ENCODE measurements around the gene LY9.

The LY9 gene

GRCh38 chr1:160795951-160796383, at the start of gene LY9:
TSS of gene LY9 (plus strand) at chr1:160796174. CDS start at chr1:160796188, 14 bp downstream.
- no peak for DNase-seq

GRCh38 chr1:160746836-160747500, 49.0 kb upstream of the LY9 start:
- DNase-seq: no peak

- no peak for DNase-seq
Observed at GRCh38 chr1:160747717-160748116, 48.3 kb upstream of the LY9 start.

GRCh38 chr1:160748181-160748877, 47.6 kb upstream of the LY9 start:
- DNase-seq: no peak

GRCh38 chr1:160748878-160749269, 47.1 kb upstream of the LY9 start:
- DNase-seq: no peak

GRCh38 chr1:160750608-160751007, 45.4 kb upstream of the LY9 start:
- no peak for DNase-seq

- no peak for DNase-seq
Observed at GRCh38 chr1:160752406-160752805, 43.6 kb upstream of the LY9 start.

GRCh38 chr1:160752924-160753323, 43.0 kb upstream of the LY9 start:
- DNase-seq: no peak

GRCh38 chr1:160753594-160753993, 42.4 kb upstream of the LY9 start:
- DNase-seq: no peak

GRCh38 chr1:160755461-160755860, 40.5 kb upstream of the LY9 start:
- DNase-seq: no peak

GRCh38 chr1:160755911-160756848, 39.8 kb upstream of the LY9 start:
- DNase-seq: no peak

- no peak for DNase-seq
Observed at GRCh38 chr1:160756849-160757201, 39.1 kb upstream of the LY9 start.

- no peak for DNase-seq
Observed at GRCh38 chr1:160758521-160758920, 37.5 kb upstream of the LY9 start.

GRCh38 chr1:160759740-160760139, 36.2 kb upstream of the LY9 start:
- DNase-seq: no peak

GRCh38 chr1:160761046-160761445, 34.9 kb upstream of the LY9 start:
- no peak for DNase-seq

- no peak for DNase-seq
Observed at GRCh38 chr1:160761886-160762285, 34.1 kb upstream of the LY9 start.

- DNase-seq: no peak
Observed at GRCh38 chr1:160763993-160764392, 32.0 kb upstream of the LY9 start.

GRCh38 chr1:160767395-160768294, 28.3 kb upstream of the LY9 start:
- no peak for DNase-seq

- DNase-seq: peak; percentile 29
Observed at GRCh38 chr1:160768295-160768657, 27.7 kb upstream of the LY9 start.

- DNase-seq: no peak
Observed at GRCh38 chr1:160772331-160772730, 23.6 kb upstream of the LY9 start.

- DNase-seq: no peak
Observed at GRCh38 chr1:160773093-160773492, 22.9 kb upstream of the LY9 start.

- DNase-seq: no peak
Observed at GRCh38 chr1:160774886-160775719, 20.9 kb upstream of the LY9 start.

Data from NCI-H1694 treated with DMSO at 0.1 percent for 48 hours (cell line).